Measurements from ENCODE around the gene KRTAP4-8. TPM values are rescaled to one million over a fixed set of nuclear protein-coding genes. Genes with fewer than 3 reads are reported as not detected.

Gene KRTAP4-8
- total and polyA plus RNA-seq, 12 donors = not detected

DNA sequence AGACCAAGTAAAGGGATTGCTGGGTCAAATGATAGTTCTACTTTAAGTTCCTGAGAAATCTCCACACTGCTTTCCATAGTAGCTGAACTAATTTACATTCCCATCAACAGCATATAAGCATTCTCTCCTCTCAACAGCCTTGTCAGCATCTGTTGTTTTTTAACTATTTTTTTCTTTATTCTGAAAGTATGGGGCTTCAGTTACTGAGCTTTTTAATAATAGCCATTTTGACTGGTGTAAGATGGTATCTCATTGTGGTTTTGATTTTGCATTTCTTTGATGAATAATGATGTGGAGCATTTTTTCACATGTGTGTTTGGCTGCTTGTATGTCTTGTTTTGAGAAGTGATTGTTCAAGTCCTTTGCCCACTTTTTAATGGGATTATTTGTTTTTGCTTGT, 45.4 kb downstream of the KRTAP4-8 start:
- no peak for DNase-seq
- Histone ChIP-seq H3K9me3 (replicated peaks in 1 of 3) (no peaks in the 10 kb centered on the region), H3K27me3 (no peaks in the 10 kb centered on the region)

DNA sequence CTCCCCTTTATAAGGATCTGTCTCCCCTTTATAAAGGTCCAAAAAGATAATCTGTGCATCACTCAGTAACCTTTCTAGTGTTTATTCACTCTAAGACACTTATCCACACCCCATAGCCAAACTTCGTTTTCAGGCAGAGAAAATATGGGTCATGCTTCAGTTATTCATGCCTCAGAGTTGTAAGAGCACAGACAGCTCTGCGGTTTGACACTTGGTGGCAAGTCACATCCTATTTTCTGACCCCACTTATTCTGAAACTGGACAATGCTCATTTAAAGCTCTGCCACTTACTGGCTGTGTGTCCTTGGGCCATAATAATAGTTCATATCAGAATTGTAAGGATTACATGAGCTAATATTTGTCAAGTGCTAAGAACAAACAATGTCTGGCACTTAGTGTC, 48.8 kb downstream of the KRTAP4-8 start:
- Histone ChIP-seq H3K27me3 (no peaks in the 10 kb centered on the region), H3K4me3 (no peak overlapping the region), H3K27ac (no peak overlapping the region), H3K9me3 (replicated peaks in 1 of 3) (no peaks in the 10 kb centered on the region), H3K36me3 (replicated peaks in 1 of 2) (no peaks in the 10 kb centered on the region), H3K4me1 (replicated peaks in 1 of 2) (no peaks in the 10 kb centered on the region)
- DNase-seq = no peak
- intact Hi-C loops (cut with DNase I) = no loop called here
- WGBS, 4 donors = 29 to 36% (median 33%) methylated on average over 2 of the region's 2 CpGs
- TF ChIP-seq, protein P1, sequence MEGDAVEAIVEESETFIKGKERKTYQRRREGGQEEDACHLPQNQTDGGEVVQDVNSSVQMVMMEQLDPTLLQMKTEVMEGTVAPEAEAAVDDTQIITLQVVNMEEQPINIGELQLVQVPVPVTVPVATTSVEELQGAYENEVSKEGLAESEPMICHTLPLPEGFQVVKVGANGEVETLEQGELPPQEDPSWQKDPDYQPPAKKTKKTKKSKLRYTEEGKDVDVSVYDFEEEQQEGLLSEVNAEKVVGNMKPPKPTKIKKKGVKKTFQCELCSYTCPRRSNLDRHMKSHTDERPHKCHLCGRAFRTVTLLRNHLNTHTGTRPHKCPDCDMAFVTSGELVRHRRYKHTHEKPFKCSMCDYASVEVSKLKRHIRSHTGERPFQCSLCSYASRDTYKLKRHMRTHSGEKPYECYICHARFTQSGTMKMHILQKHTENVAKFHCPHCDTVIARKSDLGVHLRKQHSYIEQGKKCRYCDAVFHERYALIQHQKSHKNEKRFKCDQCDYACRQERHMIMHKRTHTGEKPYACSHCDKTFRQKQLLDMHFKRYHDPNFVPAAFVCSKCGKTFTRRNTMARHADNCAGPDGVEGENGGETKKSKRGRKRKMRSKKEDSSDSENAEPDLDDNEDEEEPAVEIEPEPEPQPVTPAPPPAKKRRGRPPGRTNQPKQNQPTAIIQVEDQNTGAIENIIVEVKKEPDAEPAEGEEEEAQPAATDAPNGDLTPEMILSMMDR (IDR thresholded peaks at IDR 0.05) = no peak
- no peak for TF ChIP-seq POLR2A (IDR thresholded peaks at IDR 0.05)

More for the DNA sequence above, 45.4 kb downstream of the KRTAP4-8 start:
- Histone ChIP-seq H3K27ac (no peak overlapping the region), H3K4me1 (replicated peaks in 1 of 2) (no peaks in the 10 kb centered on the region), H3K36me3 (replicated peaks in 1 of 2) (no peaks in the 10 kb centered on the region), H3K4me3 (no peak overlapping the region)
- intact Hi-C loops (cut with DNase I) = no loop called here
- TF ChIP-seq POLR2A (IDR thresholded peaks at IDR 0.05) = no peak
- TF ChIP-seq, protein P1 (IDR thresholded peaks at IDR 0.05) = no peak

DNA sequence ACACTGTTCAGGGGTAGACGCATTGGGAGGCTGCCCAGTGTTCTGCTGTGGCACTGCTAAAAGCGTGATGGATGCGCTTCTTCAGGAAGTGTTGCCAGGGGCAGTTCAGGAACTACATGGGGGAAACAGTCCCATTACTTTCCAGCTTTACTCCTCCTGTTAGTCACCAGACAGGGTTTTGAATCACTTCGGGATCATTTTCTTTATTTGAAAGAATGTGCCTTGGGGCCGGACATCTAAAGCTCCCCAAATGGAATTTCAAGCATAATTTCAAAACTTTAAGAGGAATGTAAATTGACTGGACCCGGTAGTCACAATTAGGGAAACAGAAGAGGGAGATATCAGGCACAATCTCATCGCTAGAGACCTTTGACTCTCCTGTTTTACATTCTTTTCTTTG, 49.5 kb downstream of the KRTAP4-8 start:
- intact Hi-C loops (cut with DNase I) = no loop called here
- Histone ChIP-seq H3K4me3 (no peak overlapping the region), H3K4me1 (replicated peaks in 1 of 2) (no peaks in the 10 kb centered on the region), H3K36me3 (replicated peaks in 1 of 2) (no peaks in the 10 kb centered on the region), H3K27ac (no peak overlapping the region), H3K9me3 (replicated peaks in 1 of 3) (no peaks in the 10 kb centered on the region), H3K27me3 (no peaks in the 10 kb centered on the region)
- no peak for TF ChIP-seq POLR2A (IDR thresholded peaks at IDR 0.05)
- TF ChIP-seq, protein P1 (IDR thresholded peaks at IDR 0.05) = no peak
- WGBS, 4 donors = 70 to 81% (median 77%) methylated on average over 7 of the region's 7 CpGs
- no peak for DNase-seq

Other genes starting within 250 kb of the KRTAP4-8 start
Only the 30 nearest of the 38 such genes appear.
- not detected for gene KRT39, start 131.2 kb downstream of the KRTAP4-8 start, total RNA-seq
- gene KRT39, start 131.2 kb downstream of the KRTAP4-8 start, polyA plus RNA-seq = under 1 TPM in 1 of 3 donors, not detected in 2; 0.17 TPM
- gene KRT40, start 113.8 kb downstream of the KRTAP4-8 start, total RNA-seq = not detected
- not detected for gene KRT40, start 113.8 kb downstream of the KRTAP4-8 start, polyA plus RNA-seq
- gene KRTAP3-3, start 104.0 kb downstream of the KRTAP4-8 start, total RNA-seq = not detected
- not detected for gene KRTAP3-3, start 104.0 kb downstream of the KRTAP4-8 start, polyA plus RNA-seq
- not detected for gene KRTAP3-2, start 98.2 kb downstream of the KRTAP4-8 start, total RNA-seq
- not detected for gene KRTAP3-2, start 98.2 kb downstream of the KRTAP4-8 start, polyA plus RNA-seq
- gene KRTAP3-1, start 89.0 kb downstream of the KRTAP4-8 start, total RNA-seq = not detected
- gene KRTAP3-1, start 89.0 kb downstream of the KRTAP4-8 start, polyA plus RNA-seq = not detected
- gene KRTAP1-5, start 70.9 kb downstream of the KRTAP4-8 start, total RNA-seq = not detected
- not detected for gene KRTAP1-5, start 70.9 kb downstream of the KRTAP4-8 start, polyA plus RNA-seq
- not detected for gene KRTAP1-4, start 67.9 kb downstream of the KRTAP4-8 start, total RNA-seq
- not detected for gene KRTAP1-4, start 67.9 kb downstream of the KRTAP4-8 start, polyA plus RNA-seq
- not detected for gene KRTAP1-3, start 63.3 kb downstream of the KRTAP4-8 start, total RNA-seq
- gene KRTAP1-3, start 63.3 kb downstream of the KRTAP4-8 start, polyA plus RNA-seq = not detected
- gene KRTAP1-1, start 56.7 kb downstream of the KRTAP4-8 start, total RNA-seq = not detected
- not detected for gene KRTAP1-1, start 56.7 kb downstream of the KRTAP4-8 start, polyA plus RNA-seq
- not detected for gene KRTAP2-1, start 50.8 kb downstream of the KRTAP4-8 start, total RNA-seq
- not detected for gene KRTAP2-1, start 50.8 kb downstream of the KRTAP4-8 start, polyA plus RNA-seq
- not detected for gene KRTAP2-2, start 42.9 kb downstream of the KRTAP4-8 start, total RNA-seq
- not detected for gene KRTAP2-2, start 42.9 kb downstream of the KRTAP4-8 start, polyA plus RNA-seq
- not detected for gene KRTAP2-3, start 38.0 kb downstream of the KRTAP4-8 start, total RNA-seq
- not detected for gene KRTAP2-3, start 38.0 kb downstream of the KRTAP4-8 start, polyA plus RNA-seq
- gene KRTAP2-4, start 32.3 kb downstream of the KRTAP4-8 start, total RNA-seq = not detected
- not detected for gene KRTAP2-4, start 32.3 kb downstream of the KRTAP4-8 start, polyA plus RNA-seq
- gene KRTAP4-7, start 14.0 kb downstream of the KRTAP4-8 start, total RNA-seq = not detected
- gene KRTAP4-7, start 14.0 kb downstream of the KRTAP4-8 start, polyA plus RNA-seq = not detected
- gene KRTAP4-16, start 4.1 kb upstream of the KRTAP4-8 start, total RNA-seq = not detected
- gene KRTAP4-16, start 4.1 kb upstream of the KRTAP4-8 start, polyA plus RNA-seq = not detected
- not detected for gene KRTAP4-9, start 7.2 kb upstream of the KRTAP4-8 start, total RNA-seq
- not detected for gene KRTAP4-9, start 7.2 kb upstream of the KRTAP4-8 start, polyA plus RNA-seq
- gene KRTAP4-11, start 20.2 kb upstream of the KRTAP4-8 start, total RNA-seq = not detected
- not detected for gene KRTAP4-11, start 20.2 kb upstream of the KRTAP4-8 start, polyA plus RNA-seq
- not detected for gene KRTAP4-12, start 26.0 kb upstream of the KRTAP4-8 start, total RNA-seq
- gene KRTAP4-12, start 26.0 kb upstream of the KRTAP4-8 start, polyA plus RNA-seq = not detected
- gene KRTAP4-6, start 42.4 kb upstream of the KRTAP4-8 start, total RNA-seq = not detected
- not detected for gene KRTAP4-6, start 42.4 kb upstream of the KRTAP4-8 start, polyA plus RNA-seq
- not detected for gene KRTAP4-5, start 51.7 kb upstream of the KRTAP4-8 start, total RNA-seq
- not detected for gene KRTAP4-5, start 51.7 kb upstream of the KRTAP4-8 start, polyA plus RNA-seq
- gene KRTAP4-4, start 62.6 kb upstream of the KRTAP4-8 start, total RNA-seq = not detected
- not detected for gene KRTAP4-4, start 62.6 kb upstream of the KRTAP4-8 start, polyA plus RNA-seq
- not detected for gene KRTAP4-3, start 70.1 kb upstream of the KRTAP4-8 start, total RNA-seq
- gene KRTAP4-3, start 70.1 kb upstream of the KRTAP4-8 start, polyA plus RNA-seq = not detected
- gene KRTAP4-2, start 80.1 kb upstream of the KRTAP4-8 start, total RNA-seq = not detected
- gene KRTAP4-2, start 80.1 kb upstream of the KRTAP4-8 start, polyA plus RNA-seq = not detected
- not detected for gene KRTAP4-1, start 86.8 kb upstream of the KRTAP4-8 start, total RNA-seq
- not detected for gene KRTAP4-1, start 86.8 kb upstream of the KRTAP4-8 start, polyA plus RNA-seq
- gene KRTAP9-1, start 91.7 kb upstream of the KRTAP4-8 start, total RNA-seq = not detected
- not detected for gene KRTAP9-1, start 91.7 kb upstream of the KRTAP4-8 start, polyA plus RNA-seq
- gene KRTAP9-2, start 128.5 kb upstream of the KRTAP4-8 start, total RNA-seq = not detected
- not detected for gene KRTAP9-2, start 128.5 kb upstream of the KRTAP4-8 start, polyA plus RNA-seq
- gene KRTAP9-3, start 134.3 kb upstream of the KRTAP4-8 start, total RNA-seq = not detected
- gene KRTAP9-3, start 134.3 kb upstream of the KRTAP4-8 start, polyA plus RNA-seq = not detected
- gene KRTAP9-8, start 139.9 kb upstream of the KRTAP4-8 start, total RNA-seq = not detected
- gene KRTAP9-8, start 139.9 kb upstream of the KRTAP4-8 start, polyA plus RNA-seq = not detected
- not detected for gene KRTAP9-4, start 151.5 kb upstream of the KRTAP4-8 start, total RNA-seq
- gene KRTAP9-4, start 151.5 kb upstream of the KRTAP4-8 start, polyA plus RNA-seq = not detected
- not detected for gene KRTAP9-9, start 157.2 kb upstream of the KRTAP4-8 start, total RNA-seq
- not detected for gene KRTAP9-9, start 157.2 kb upstream of the KRTAP4-8 start, polyA plus RNA-seq

Data from adrenal gland (tissue), 12 donors.